HepG2 (cell line): Measurements from ENCODE around the gene GDPD5. TPM values are rescaled to one million over a fixed set of nuclear protein-coding genes. Genes with fewer than 3 reads are reported as not detected.

Experiments
- ESRRA ChIP-seq: sonication (generic); formaldehyde crosslinking; IDR thresholded peaks from 2 replicates; pipeline ENCODE4 v1.5.1; 2020; ENCODE audit warnings: mild to moderate bottlenecking, low read depth, missing genetic modification reagents
- HNRNPK ChIP-seq: fragments of 200-400 bp; formaldehyde crosslinking; IDR thresholded peaks from 2 replicates; pipeline ENCODE4 v1.6.1; 2018; ENCODE audit warnings: low read length, low read depth, moderate library complexity, mild to moderate bottlenecking; ENCODE audit not compliant: poor library complexity, severe bottlenecking
- JUN ChIP-seq: sonication (generic); formaldehyde crosslinking; IDR thresholded peaks from 2 replicates; pipeline ENCODE4 v1.4.0; 2020; ENCODE audit warnings: mild to moderate bottlenecking, missing genetic modification reagents
- KDM3A ChIP-seq: IDR thresholded peaks from 2 replicates; pipeline ENCODE4 v1.6.1; 2018; ENCODE audit warnings: low read depth, missing compliant biosample characterization
- PHF5A ChIP-seq: IDR thresholded peaks from one replicate; pipeline ENCODE4 v1.6.1; 2018; ENCODE audit warnings: low read depth, missing genetic modification reagents; ENCODE audit not compliant: unreplicated experiment
- STAG1 ChIP-seq: sonication (generic); formaldehyde crosslinking; IDR thresholded peaks from 2 replicates; pipeline ENCODE4 v1.4.0; 2020; ENCODE audit warnings: missing genetic modification reagents
- ZNF501 ChIP-seq: sonication (generic); formaldehyde crosslinking; IDR thresholded peaks from 2 replicates; pipeline ENCODE4 v1.5.1; 2020; ENCODE audit warnings: mild to moderate bottlenecking, moderate library complexity, missing genetic modification reagents
- ZNF773 ChIP-seq: sonication (generic); formaldehyde crosslinking; IDR thresholded peaks from 2 replicates; pipeline ENCODE4 v1.4.0; 2020; ENCODE audit warnings: missing genetic modification reagents, borderline replicate concordance
- ZNF792 ChIP-seq: IDR thresholded peaks from 2 replicates; pipeline ENCODE4 v1.6.1; 2016
- polyA plus RNA-seq, 8 experiments: library from polyadenylated mRNA; depleted of rRNA in 3 of 8; stranded (reverse) in 7 of 8; unstranded in 1 of 8; fragments of >200 nt; fragmentation: Illumina TruSeq in 4 of 8; extraction: Trizol in 4 of 8; gene quantifications; 2 replicates each; pipeline versions ENCODE4 v1.2.1 to v1.2.3, GENCODE V29; 2011 to 2016; ENCODE audit warnings: low read depth in 4 of 8, missing spikeins in 1 of 8, mixed read lengths in 1 of 8; ENCODE audit not compliant: insufficient read depth in 1 of 8
- total RNA-seq, 5 experiments: library from RNA; depleted of rRNA; stranded (reverse); fragments of >200 nt; fragmentation: Illumina TruSeq; extraction: Trizol; gene quantifications; 2 replicates each; pipeline ENCODE4 v1.2.3, GENCODE V29; 2016; ENCODE audit warnings: low read depth in 1 of 5
- TF ChIP-seq, protein P1 (sequence below): sonication (generic); formaldehyde crosslinking; IDR thresholded peaks from 2 replicates; pipeline ENCODE4 v1.4.0; 2020; ENCODE audit warnings: missing genetic modification reagents
- TF ChIP-seq, protein P2 (sequence below): sonication (generic); IDR thresholded peaks from 2 replicates; pipeline ENCODE4 v1.6.1; 2016; ENCODE audit warnings: low read depth, borderline replicate concordance
- TF ChIP-seq, protein P3 (sequence below): sonication (generic); formaldehyde crosslinking; IDR thresholded peaks from 2 replicates; pipeline ENCODE4 v1.5.1; 2020; ENCODE audit warnings: missing genetic modification reagents, mild to moderate bottlenecking, borderline replicate concordance
- TF ChIP-seq, protein P4 (sequence below), 2 experiments: sonication (generic) in 1 of 2; formaldehyde crosslinking in 1 of 2; IDR thresholded peaks; 2 replicates each; pipeline versions ENCODE4 v1.4.0 to v1.6.1; 2018 to 2020; ENCODE audit warnings: missing genetic modification reagents in 2 of 2, borderline replicate concordance in 1 of 2, low read depth in 1 of 2, mild to moderate bottlenecking in 1 of 2, missing biosample characterization in 1 of 2

GDPD5 gene
- total and polyA plus RNA-seq, 2 of the 13 experiments (the other 11 are each of a cell fraction or from before 2014, with no cell fraction given): 55.0 to 67.5 TPM

DNA sequence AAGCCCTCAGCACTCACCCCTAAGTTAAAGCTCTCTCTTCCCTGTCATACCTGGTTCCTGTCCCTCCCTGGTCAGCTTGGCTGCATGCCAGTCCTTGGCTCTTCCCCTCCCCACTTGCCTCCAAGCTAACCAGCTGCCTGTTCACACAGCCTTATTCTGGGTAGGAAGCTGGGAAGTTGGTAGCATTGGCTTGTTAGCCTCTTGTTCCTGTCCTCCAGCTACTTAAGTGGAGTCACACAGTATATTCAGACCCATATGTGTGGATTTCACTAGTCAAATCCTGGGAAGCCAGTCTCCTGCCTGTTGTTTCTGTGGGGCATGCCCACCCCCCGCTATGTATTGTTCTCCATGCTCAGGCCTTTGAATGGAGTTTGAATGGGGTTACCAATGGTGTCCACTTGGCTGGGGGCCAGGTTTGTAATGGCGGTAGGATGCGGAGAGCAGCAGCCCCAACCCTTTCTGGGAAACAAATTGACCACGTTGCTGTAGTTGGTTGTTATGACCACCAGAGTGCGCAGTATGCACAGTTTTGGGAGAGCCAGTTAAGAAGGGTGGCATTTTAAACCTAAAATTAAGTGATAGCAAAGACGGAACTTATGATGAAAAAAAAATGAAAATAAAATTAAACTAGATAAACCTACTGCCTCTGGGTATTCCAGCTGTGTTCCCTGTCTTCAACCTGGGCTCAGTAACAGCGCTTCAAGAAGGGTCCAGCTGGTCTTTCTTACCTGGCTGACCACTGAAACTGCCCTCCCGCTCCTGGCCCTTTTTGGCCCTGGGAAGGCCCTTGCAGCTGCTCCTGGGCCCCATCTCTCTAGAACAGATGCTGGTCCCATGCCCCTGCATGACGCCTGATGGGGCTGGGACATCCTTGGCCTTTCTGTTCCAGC lies 137.1 kb downstream of the GDPD5 start (continued):
- TF ChIP-seq, protein P1, sequence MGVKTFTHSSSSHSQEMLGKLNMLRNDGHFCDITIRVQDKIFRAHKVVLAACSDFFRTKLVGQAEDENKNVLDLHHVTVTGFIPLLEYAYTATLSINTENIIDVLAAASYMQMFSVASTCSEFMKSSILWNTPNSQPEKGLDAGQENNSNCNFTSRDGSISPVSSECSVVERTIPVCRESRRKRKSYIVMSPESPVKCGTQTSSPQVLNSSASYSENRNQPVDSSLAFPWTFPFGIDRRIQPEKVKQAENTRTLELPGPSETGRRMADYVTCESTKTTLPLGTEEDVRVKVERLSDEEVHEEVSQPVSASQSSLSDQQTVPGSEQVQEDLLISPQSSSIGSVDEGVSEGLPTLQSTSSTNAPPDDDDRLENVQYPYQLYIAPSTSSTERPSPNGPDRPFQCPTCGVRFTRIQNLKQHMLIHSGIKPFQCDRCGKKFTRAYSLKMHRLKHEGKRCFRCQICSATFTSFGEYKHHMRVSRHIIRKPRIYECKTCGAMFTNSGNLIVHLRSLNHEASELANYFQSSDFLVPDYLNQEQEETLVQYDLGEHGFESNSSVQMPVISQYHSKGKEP: no peak
- TF ChIP-seq HNRNPK: no peak
- TF ChIP-seq KDM3A: 0 out of 2 replicates have a peak, but pooled peaks have one; percentile 37
- TF ChIP-seq STAG1: peak; percentile 88
- TF ChIP-seq PHF5A (CRISPR knock-in tag): no peak
- TF ChIP-seq, protein P2, sequence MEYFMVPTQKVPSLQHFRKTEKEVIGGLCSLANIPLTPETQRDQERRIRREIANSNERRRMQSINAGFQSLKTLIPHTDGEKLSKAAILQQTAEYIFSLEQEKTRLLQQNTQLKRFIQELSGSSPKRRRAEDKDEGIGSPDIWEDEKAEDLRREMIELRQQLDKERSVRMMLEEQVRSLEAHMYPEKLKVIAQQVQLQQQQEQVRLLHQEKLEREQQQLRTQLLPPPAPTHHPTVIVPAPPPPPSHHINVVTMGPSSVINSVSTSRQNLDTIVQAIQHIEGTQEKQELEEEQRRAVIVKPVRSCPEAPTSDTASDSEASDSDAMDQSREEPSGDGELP: no peak
- no peak for TF ChIP-seq ZNF773 (CRISPR knock-in tag)
- TF ChIP-seq ESRRA (CRISPR knock-in tag): no peak
- 0 out of 2 replicates have a peak, but pooled peaks have one; percentile 59 for TF ChIP-seq ZNF501 (CRISPR knock-in tag)
- TF ChIP-seq, protein P3, sequence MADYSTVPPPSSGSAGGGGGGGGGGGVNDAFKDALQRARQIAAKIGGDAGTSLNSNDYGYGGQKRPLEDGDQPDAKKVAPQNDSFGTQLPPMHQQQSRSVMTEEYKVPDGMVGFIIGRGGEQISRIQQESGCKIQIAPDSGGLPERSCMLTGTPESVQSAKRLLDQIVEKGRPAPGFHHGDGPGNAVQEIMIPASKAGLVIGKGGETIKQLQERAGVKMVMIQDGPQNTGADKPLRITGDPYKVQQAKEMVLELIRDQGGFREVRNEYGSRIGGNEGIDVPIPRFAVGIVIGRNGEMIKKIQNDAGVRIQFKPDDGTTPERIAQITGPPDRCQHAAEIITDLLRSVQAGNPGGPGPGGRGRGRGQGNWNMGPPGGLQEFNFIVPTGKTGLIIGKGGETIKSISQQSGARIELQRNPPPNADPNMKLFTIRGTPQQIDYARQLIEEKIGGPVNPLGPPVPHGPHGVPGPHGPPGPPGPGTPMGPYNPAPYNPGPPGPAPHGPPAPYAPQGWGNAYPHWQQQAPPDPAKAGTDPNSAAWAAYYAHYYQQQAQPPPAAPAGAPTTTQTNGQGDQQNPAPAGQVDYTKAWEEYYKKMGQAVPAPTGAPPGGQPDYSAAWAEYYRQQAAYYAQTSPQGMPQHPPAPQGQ (CRISPR knock-in tag): no peak
- TF ChIP-seq JUN: no peak
- no peak for TF ChIP-seq ZNF792 (CRISPR knock-in tag)
- TF ChIP-seq, protein P4, sequence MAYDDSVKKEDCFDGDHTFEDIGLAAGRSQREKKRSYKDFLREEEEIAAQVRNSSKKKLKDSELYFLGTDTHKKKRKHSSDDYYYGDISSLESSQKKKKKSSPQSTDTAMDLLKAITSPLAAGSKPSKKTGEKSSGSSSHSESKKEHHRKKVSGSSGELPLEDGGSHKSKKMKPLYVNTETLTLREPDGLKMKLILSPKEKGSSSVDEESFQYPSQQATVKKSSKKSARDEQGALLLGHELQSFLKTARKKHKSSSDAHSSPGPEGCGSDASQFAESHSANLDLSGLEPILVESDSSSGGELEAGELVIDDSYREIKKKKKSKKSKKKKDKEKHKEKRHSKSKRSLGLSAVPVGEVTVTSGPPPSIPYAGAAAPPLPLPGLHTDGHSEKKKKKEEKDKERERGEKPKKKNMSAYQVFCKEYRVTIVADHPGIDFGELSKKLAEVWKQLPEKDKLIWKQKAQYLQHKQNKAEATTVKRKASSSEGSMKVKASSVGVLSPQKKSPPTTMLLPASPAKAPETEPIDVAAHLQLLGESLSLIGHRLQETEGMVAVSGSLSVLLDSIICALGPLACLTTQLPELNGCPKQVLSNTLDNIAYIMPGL (CRISPR knock-in tag; IDR thresholded peaks at IDR 0.05; ENCODE audit: borderline replicate concordance in 1 of 2, low read depth in 1 of 2): 0 out of 4 replicates have a peak, but pooled peaks of 1 of the 2 experiments have one; percentile 29
